ENCODE results near the gene TIAM2.

Gene TIAM2

GRCh38 chr6:155240905-155241600, 245.9 kb downstream of the TIAM2 start:
- H3K4me3 ChIP-seq (ENCODE audit: low read depth, low read length): no peak overlapping the region
- DNase-seq (ENCODE audit: low read depth): no peak
- no peak for TF ChIP-seq CTCF (IDR thresholded peaks at IDR 0.05; ENCODE audit: low read depth, low read length, missing control alignments)

DNA sequence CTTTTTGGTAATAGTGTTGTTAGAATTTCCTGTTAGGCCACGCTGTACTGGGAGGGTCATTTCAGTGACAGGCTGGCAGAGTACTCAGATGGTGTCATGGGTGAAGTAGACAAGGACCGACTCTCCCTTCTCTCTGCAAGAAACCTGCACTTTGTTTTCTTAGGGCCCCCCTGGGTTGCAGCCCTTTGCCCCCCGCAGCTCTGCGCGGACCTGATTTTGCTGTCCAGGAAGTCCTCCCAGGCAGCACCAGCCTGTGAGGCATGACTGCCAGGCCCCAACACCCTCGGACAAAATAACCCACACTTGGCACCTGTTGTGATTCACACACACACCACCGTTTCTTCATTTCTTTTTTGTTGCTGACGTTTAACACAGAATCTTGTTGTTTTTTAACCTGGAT, 246.9 kb downstream of the TIAM2 start:
- no peak overlapping the region for H3K4me3 ChIP-seq (ENCODE audit: low read depth, low read length)
- no peak for DNase-seq (ENCODE audit: low read depth)
- no peak for TF ChIP-seq CTCF (IDR thresholded peaks at IDR 0.05; ENCODE audit: low read depth, low read length, missing control alignments)

DNA sequence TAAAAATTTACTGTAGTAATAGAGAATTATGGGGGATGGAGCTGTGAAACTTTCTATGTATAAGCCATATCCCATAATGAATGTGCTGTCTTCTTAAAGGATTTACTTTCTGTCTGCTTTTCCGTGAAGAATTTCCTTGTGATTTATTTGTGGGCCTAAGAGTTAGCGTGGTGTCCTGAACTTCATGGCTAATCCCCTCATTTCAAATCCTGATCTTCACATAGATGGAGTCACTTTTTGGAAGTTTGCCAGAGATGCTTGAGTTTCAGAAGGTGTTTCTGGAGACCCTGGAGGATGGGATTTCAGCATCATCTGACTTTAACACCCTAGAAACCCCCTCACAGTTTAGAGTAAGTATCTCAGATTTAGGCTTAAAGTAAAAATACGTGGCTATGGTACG, 249.3 kb downstream of the TIAM2 start:
- TF ChIP-seq CTCF (IDR thresholded peaks at IDR 0.05; ENCODE audit: low read depth, low read length, missing control alignments): no peak
- H3K4me3 ChIP-seq (ENCODE audit: low read depth, low read length): no peak overlapping the region
- DNase-seq (ENCODE audit: low read depth): no peak

DNA sequence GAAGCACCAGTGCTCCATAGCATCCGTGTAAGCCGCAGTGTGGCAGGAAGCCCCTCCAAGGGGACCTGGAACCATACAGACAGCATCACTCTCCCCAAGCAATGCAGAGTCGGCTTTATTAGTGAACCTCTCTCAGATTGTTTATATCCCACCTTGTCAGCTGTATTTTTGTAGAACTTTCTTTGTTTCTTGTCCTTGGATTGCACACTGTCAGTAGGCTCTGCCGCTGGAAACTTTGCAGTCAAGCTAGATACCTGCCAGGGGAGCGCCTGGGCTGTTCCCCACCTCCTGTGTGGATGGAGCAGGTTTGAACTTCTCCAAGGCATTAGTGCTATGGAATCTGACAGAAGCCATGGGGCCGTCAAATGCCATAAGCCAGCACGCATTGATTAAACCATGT, 250.1 kb downstream of the TIAM2 start:
- no peak overlapping the region for H3K4me3 ChIP-seq (ENCODE audit: low read depth, low read length)
- no peak for TF ChIP-seq CTCF (IDR thresholded peaks at IDR 0.05; ENCODE audit: low read depth, low read length, missing control alignments)
- DNase-seq (ENCODE audit: low read depth): no peak

GRCh38 chr6:155245831-155246230, 250.7 kb downstream of the TIAM2 start:
- H3K4me3 ChIP-seq (ENCODE audit: low read depth, low read length): no peak overlapping the region
- TF ChIP-seq CTCF (IDR thresholded peaks at IDR 0.05; ENCODE audit: low read depth, low read length, missing control alignments): no peak
- no peak for DNase-seq (ENCODE audit: low read depth)

DNA sequence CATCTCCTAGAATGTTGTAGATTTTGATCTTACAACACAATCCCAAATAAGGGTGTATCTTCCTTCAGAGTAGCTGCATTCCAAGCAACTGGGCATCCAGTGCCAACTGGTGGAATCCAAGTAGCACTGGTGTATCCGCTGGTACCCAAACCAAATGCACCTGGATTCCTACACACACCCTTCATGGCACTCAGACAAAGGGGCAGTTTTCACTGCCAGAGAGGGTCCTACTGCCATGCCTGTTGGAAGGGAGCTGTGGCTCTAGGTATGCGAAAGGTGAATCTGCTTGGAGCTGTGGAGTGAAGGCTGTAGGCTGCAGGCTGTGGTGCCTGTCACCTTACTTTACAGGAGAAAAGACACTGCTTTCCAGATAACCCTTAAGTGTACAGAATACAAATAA, 251.7 kb downstream of the TIAM2 start:
- H3K4me3 ChIP-seq (ENCODE audit: low read depth, low read length): no peak overlapping the region
- no peak for TF ChIP-seq CTCF (IDR thresholded peaks at IDR 0.05; ENCODE audit: low read depth, low read length, missing control alignments)
- DNase-seq (ENCODE audit: low read depth): no peak

DNA sequence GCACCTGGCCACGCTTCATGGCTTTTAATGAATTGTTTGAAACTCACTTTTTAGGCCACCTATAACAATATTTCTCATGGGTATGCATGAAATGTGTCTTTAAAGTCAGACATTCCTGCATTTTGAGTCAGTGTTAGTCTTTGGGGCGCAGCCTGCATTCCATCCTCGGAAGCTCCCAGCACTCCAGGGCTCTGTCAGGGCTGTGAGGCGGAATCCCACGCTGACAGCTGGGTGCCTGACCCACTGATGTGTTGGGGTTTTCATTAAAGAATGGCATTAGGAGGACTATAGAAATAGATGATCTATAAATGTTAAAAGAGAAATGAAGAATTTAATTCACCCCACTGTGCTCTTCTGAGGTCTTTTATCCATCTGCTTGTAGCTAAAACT, 252.5 kb downstream of the TIAM2 start:
- H3K4me3 ChIP-seq (ENCODE audit: low read depth, low read length): no peak overlapping the region
- DNase-seq (ENCODE audit: low read depth): no peak
- no peak for TF ChIP-seq CTCF (IDR thresholded peaks at IDR 0.05; ENCODE audit: low read depth, low read length, missing control alignments)
